IMR-90 (cell line): ENCODE results near the gene IMMT. TPM values are rescaled to one million over a fixed set of nuclear protein-coding genes. Genes with fewer than 3 reads are reported as not detected.

ENCODE experiments used
- ATAC-seq: fragments of 200-7000 bp; cut with Tn5 transposase; 2 replicates; pipeline ENCODE4 v1.9.1; 2020; ENCODE audit warnings: low read depth, mild to moderate bottlenecking, moderate library complexity
- BruUV-seq: library from RNA; stranded (reverse); fragments of 400-500 nt; replicated peaks from 2 replicates; lab custom pipeline; 2021; lab: Mats Ljungman, UMichigan
- CTCF ChIA-PET: fragments of 300-600 bp; formaldehyde crosslinking; extraction: SDS; loops from one replicate; lab custom pipeline; 2021; ENCODE audit warnings: antibody characterized with exemption; lab: Yijun Ruan, JAX
- POLR2A ChIA-PET: fragments of 300-600 bp; sonication (Branson Sonifier 250); formaldehyde crosslinking; loops from one replicate; lab custom pipeline; 2022; ENCODE audit warnings: antibody characterized with exemption; ENCODE audit not compliant: unreplicated experiment; lab: Charles Lee
- DNase-seq: peaks from one replicate; pipeline ENCODE4 v3.0.0; 2013
- H2AFZ ChIP-seq: replicated peaks from 2 replicates; pipeline ENCODE3; 2013; ENCODE audit warnings: low read length, mild to moderate bottlenecking; ENCODE audit not compliant: poor library complexity
- H2AK5ac ChIP-seq: 2 replicates; pipeline ENCODE4 v1.6.1; 2013; ENCODE audit warnings: low read depth, low read length, inconsistent platforms
- H2AK9ac ChIP-seq: replicated peaks from 2 replicates; pipeline ENCODE3; 2013; ENCODE audit warnings: mild to moderate bottlenecking, low read depth, low read length, moderate library complexity; ENCODE audit not compliant: poor library complexity
- H2BK120ac ChIP-seq: 2 replicates; pipeline ENCODE4 v1.6.1; 2013; ENCODE audit warnings: low read depth, low read length, inconsistent platforms
- H2BK15ac ChIP-seq: 3 replicates; pipeline ENCODE4 v1.6.1; 2013; ENCODE audit warnings: low read depth, low read length, inconsistent platforms
- H2BK20ac ChIP-seq: 2 replicates; pipeline ENCODE4 v1.6.1; 2013; ENCODE audit warnings: low read depth, mild to moderate bottlenecking, inconsistent platforms, low read length, moderate library complexity
- H2BK5ac ChIP-seq: 2 replicates; pipeline ENCODE4 v1.6.1; 2013; ENCODE audit warnings: mild to moderate bottlenecking, low read depth, low read length, inconsistent platforms; ENCODE audit not compliant: poor library complexity, severe bottlenecking
- H3K14ac ChIP-seq: replicated peaks from 2 replicates; pipeline ENCODE4 v1.6.1; 2013; ENCODE audit warnings: low read depth, low read length, inconsistent platforms
- H3K18ac ChIP-seq: 2 replicates; pipeline ENCODE4 v1.6.1; 2013; ENCODE audit warnings: low read depth, low read length, control low read depth
- H3K23ac ChIP-seq: 2 replicates; pipeline ENCODE4 v1.6.1; 2013; ENCODE audit warnings: low read depth, low read length, inconsistent platforms
- H3K27ac ChIP-seq: 2 replicates; pipeline ENCODE4 v1.5.1; 2013; ENCODE audit warnings: mild to moderate bottlenecking, control low read depth, low read length; ENCODE audit not compliant: insufficient read depth
- H3K27me3 ChIP-seq: 2 replicates; pipeline ENCODE4 v1.6.1; 2013; ENCODE audit warnings: low read length; ENCODE audit not compliant: control insufficient read depth, insufficient read depth
- H3K36me3 ChIP-seq: 2 replicates; pipeline ENCODE4 v1.6.1; 2013; ENCODE audit warnings: low read length, mixed read lengths; ENCODE audit not compliant: control insufficient read depth, insufficient read depth
- H3K4ac ChIP-seq: 2 replicates; pipeline ENCODE4 v1.6.1; 2013; ENCODE audit warnings: low read depth, low read length, inconsistent platforms
- H3K4me1 ChIP-seq: 2 replicates; pipeline ENCODE4 v1.6.1; 2013; ENCODE audit warnings: low read length, mixed read lengths; ENCODE audit not compliant: control insufficient read depth, insufficient read depth
- H3K4me2 ChIP-seq: 2 replicates; pipeline ENCODE4 v1.6.1; 2013; ENCODE audit warnings: low read depth, mild to moderate bottlenecking, control low read depth, low read length, moderate library complexity
- H3K4me3 ChIP-seq: 2 replicates; pipeline ENCODE4 v1.5.1; 2013; ENCODE audit warnings: low read depth, mild to moderate bottlenecking, control low read depth, low read length, moderate library complexity; ENCODE audit not compliant: insufficient read depth
- H3K56ac ChIP-seq: 2 replicates; pipeline ENCODE4 v1.6.1; 2013; ENCODE audit warnings: low read length, inconsistent platforms; ENCODE audit not compliant: insufficient read depth; ENCODE audit errors: extremely low read depth
- H3K79me1 ChIP-seq, 2 experiments: 2 replicates each; pipeline ENCODE4 v1.6.1; 2013; ENCODE audit warnings: low read length in 2 of 2, inconsistent platforms in 1 of 2, low read depth in 1 of 2
- H3K9ac ChIP-seq: 2 replicates; pipeline ENCODE4 v1.6.1; 2013; ENCODE audit warnings: low read depth, low read length, control low read depth
- H3K9me1 ChIP-seq: 2 replicates; pipeline ENCODE4 v1.6.1; 2013; ENCODE audit warnings: low read length, inconsistent platforms; ENCODE audit not compliant: insufficient read depth
- H3K9me3 ChIP-seq: 2 replicates; pipeline ENCODE4 v1.6.1; 2013; ENCODE audit warnings: low read length; ENCODE audit not compliant: control insufficient read depth, insufficient read depth
- H4K20me1 ChIP-seq: 2 replicates; pipeline ENCODE4 v1.6.1; 2013; ENCODE audit warnings: low read length, inconsistent platforms; ENCODE audit not compliant: insufficient read depth
- H4K5ac ChIP-seq: 2 replicates; pipeline ENCODE4 v1.6.1; 2013; ENCODE audit warnings: mild to moderate bottlenecking, low read depth, low read length, control low read depth
- H4K8ac ChIP-seq, 2 experiments: 2 replicates each; pipeline ENCODE4 v1.6.1; 2013; ENCODE audit warnings: low read depth in 2 of 2, low read length in 2 of 2, control low read depth in 1 of 2, inconsistent platforms in 1 of 2
- H4K91ac ChIP-seq: 2 replicates; pipeline ENCODE4 v1.6.1; 2013; ENCODE audit warnings: low read depth, low read length, inconsistent platforms; ENCODE audit not compliant: insufficient read depth
- MAZ ChIP-seq: IDR thresholded peaks from 2 replicates; pipeline ENCODE4 v1.6.1; 2012; ENCODE audit warnings: low read depth, mild to moderate bottlenecking, low read length, improper control_type of control experiment, moderate library complexity, borderline replicate concordance
- NFE2L2 ChIP-seq: fragments of 150-350 bp; IDR thresholded peaks from 2 replicates; pipeline ENCODE4 v1.6.1; 2016; ENCODE audit warnings: low read depth, mild to moderate bottlenecking, low read length
- RAD21 ChIP-seq: IDR thresholded peaks from 2 replicates; pipeline ENCODE4 v1.6.1; 2012; ENCODE audit warnings: low read length, improper control_type of control experiment
- USF2 ChIP-seq: fragments of 150-350 bp; IDR thresholded peaks from 2 replicates; pipeline ENCODE4 v1.6.1; 2017; ENCODE audit warnings: mild to moderate bottlenecking, antibody characterized with exemption, low read length, low read depth
- WGBS, 2 experiments: methylation state at CpG; one replicate each; pipeline versions ENCODE4 v1.1.5 to v1.1.7; 2013; ENCODE audit warnings: missing lambda C conversion rate in 2 of 2; ENCODE audit not compliant: insufficient read length in 1 of 2; ENCODE audit errors: extremely low coverage in 2 of 2; 5-methylcytosine and 5-hydroxymethylcytosine counted together
- dilution Hi-C: fragments of 300-500 bp; cut with HindIII; formaldehyde crosslinking; loops from one replicate; pipeline ENCODE4 v1.14.3; 2018; ENCODE audit warnings: low sequenced_read_pairs; ENCODE audit not compliant: unreplicated experiment
- in situ Hi-C: fragments of 300-500 bp; cut with MboI; formaldehyde crosslinking; loops from 3 replicates; pipeline ENCODE4 v1.14.3; 2019; ENCODE audit warnings: low sequenced_read_pairs, inconsistent platforms, mixed read lengths
- intact Hi-C: fragments of 100-400 bp; cut with micrococcal nuclease; formaldehyde crosslinking; loops from 2 replicates; pipeline ENCODE4 v1.10.0; 2022
- polyA plus RNA-seq, 3 experiments: library from polyadenylated mRNA; depleted of rRNA; stranded (reverse); fragments of >200 nt; gene quantifications; 2 replicates each; pipeline ENCODE4 v1.2.3, GENCODE V29; 2012; ENCODE audit warnings: low replicate concordance in 1 of 3
- total RNA-seq: library from RNA; depleted of rRNA; stranded (reverse); fragments of >200 nt; gene quantifications from 2 replicates; pipeline ENCODE4 v1.2.3, GENCODE V29; 2012
- TF ChIP-seq, protein P1 (sequence below): fragments of 150-350 bp; IDR thresholded peaks from 2 replicates; pipeline ENCODE4 v1.6.1; 2016; ENCODE audit warnings: low read depth, mild to moderate bottlenecking, low read length, moderate library complexity, borderline replicate concordance

Gene IMMT
- total and polyA plus RNA-seq, 2 of the 4 experiments (the other 2 are of a cell fraction) = 50.5 to 87.3 TPM

DNA sequence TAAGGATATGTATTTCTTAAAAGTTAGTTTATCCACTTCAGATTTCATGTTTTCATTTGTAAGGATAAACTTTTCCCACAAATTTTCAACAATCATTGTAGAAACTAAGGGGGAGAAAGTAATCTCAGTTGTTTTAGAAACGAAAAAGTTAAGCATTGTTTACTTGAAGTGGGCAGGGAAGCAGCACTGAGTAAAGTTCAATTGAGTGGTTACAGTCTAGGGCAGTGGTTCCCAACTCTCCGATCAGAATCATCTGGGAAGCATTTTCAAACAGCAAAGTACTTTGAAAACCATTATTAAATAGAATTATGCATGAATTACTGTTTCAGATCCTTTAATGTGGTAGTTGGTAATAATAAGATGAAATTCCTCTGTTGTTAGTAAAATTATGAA lies 16.5 kb upstream of the IMMT start (continued):
- TF ChIP-seq, protein P1, sequence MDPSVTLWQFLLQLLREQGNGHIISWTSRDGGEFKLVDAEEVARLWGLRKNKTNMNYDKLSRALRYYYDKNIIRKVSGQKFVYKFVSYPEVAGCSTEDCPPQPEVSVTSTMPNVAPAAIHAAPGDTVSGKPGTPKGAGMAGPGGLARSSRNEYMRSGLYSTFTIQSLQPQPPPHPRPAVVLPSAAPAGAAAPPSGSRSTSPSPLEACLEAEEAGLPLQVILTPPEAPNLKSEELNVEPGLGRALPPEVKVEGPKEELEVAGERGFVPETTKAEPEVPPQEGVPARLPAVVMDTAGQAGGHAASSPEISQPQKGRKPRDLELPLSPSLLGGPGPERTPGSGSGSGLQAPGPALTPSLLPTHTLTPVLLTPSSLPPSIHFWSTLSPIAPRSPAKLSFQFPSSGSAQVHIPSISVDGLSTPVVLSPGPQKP = no peak

DNA sequence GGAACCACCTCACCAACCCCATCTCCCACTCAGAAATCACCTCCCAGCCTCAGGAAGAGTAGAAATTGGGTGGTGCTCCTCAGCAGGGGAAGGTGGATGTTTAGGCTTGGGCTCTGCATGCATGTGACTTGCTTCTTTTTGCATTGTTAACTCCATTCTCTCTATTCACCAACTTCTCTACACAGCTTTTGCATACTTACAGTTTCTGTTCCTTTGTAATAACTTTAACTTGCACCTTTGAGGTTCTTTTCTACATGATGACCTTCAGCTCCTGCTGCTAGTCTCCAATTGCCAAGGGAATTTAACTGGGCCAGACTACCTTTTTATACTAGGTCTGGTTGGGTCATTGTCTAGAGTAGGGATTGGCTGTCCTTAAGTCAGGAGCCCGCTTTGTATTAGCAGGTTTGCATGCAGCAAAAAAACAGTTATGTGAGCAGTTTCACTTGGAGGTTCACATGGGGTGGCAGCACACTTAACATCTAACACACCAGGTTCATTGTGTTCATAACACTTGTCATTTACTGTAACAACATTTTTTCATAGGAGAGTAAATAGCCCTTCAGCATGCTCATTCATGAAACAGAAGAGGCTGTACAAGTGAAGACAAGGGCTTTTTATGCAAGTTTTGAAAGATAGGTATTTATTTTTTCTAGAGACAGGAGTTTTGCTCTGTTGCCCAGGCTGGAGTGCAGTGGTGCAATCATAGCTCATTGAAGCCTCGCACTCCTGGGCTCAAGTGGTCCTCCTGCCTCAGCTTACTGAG lies 16.0 kb upstream of the IMMT start:
- H2BK5ac ChIP-seq = no peak overlapping the region
- no peak overlapping the region for H3K18ac ChIP-seq
- H2AFZ ChIP-seq = no peak overlapping the region
- no peaks in the 10 kb centered on the region for H4K20me1 ChIP-seq
- H3K56ac ChIP-seq = no peak overlapping the region
- H4K91ac ChIP-seq = no peak overlapping the region
- H4K5ac ChIP-seq = no peak overlapping the region
- H3K14ac ChIP-seq = no peak overlapping the region
- intact Hi-C loops (no loop called here), dilution Hi-C loops (no loop called here), in situ Hi-C loops (no loop called here)
- H2BK20ac ChIP-seq = no peak overlapping the region
- no peak overlapping the region for H3K23ac ChIP-seq
- no peak overlapping the region for H3K27ac ChIP-seq
- no peak for DNase-seq
- BruUV-seq = no TSS peak
- no peaks in the 10 kb centered on the region for H3K9me3 ChIP-seq
- peaks cover 33% of the 10 kb centered on the region for H3K36me3 ChIP-seq
- H3K27me3 ChIP-seq = no peaks in the 10 kb centered on the region
- WGBS, 2 experiments = no CpG with 5 or more reads among the region's 2 CpGs
- no peaks in the 10 kb centered on the region for H3K9me1 ChIP-seq
- TF ChIP-seq MAZ = no peak
- TF ChIP-seq NFE2L2 = no peak
- no peak for TF ChIP-seq RAD21
- TF ChIP-seq USF2 = no peak
- no peak overlapping the region for H3K4ac ChIP-seq
- H4K8ac ChIP-seq = no peak overlapping the region
- no peak overlapping the region for H2AK5ac ChIP-seq
- no peak overlapping the region for H2BK15ac ChIP-seq
- no peak overlapping the region for H3K4me3 ChIP-seq
- no peak for ATAC-seq
- peaks cover 0 to 4% of the 10 kb centered on the region in 2 experiments; a peak in 2 of 4 replicates for H3K79me1 ChIP-seq
- H3K4me2 ChIP-seq = no peak overlapping the region
- no peaks in the 10 kb centered on the region; the same call in 1 of the 2 replicates for H3K4me1 ChIP-seq
- no peak overlapping the region for H2BK120ac ChIP-seq
- H2AK9ac ChIP-seq = no peak overlapping the region
- CTCF ChIA-PET = interaction anchor here (0.9 kb wide), 1 partner anchor 14 kb away, joined by 3 read pairs; no protein-coding TSS in a partner anchor
- H3K9ac ChIP-seq = no peak overlapping the region
- POLR2A ChIA-PET = no interaction called here
